ENCODE results near the gene ID4.
"Not testable (repeated sequence)": the region's sequence is repeated elsewhere in the genome, so short reads cannot be mapped to it uniquely, and the experiment has no call there.

Gene ID4

DNA sequence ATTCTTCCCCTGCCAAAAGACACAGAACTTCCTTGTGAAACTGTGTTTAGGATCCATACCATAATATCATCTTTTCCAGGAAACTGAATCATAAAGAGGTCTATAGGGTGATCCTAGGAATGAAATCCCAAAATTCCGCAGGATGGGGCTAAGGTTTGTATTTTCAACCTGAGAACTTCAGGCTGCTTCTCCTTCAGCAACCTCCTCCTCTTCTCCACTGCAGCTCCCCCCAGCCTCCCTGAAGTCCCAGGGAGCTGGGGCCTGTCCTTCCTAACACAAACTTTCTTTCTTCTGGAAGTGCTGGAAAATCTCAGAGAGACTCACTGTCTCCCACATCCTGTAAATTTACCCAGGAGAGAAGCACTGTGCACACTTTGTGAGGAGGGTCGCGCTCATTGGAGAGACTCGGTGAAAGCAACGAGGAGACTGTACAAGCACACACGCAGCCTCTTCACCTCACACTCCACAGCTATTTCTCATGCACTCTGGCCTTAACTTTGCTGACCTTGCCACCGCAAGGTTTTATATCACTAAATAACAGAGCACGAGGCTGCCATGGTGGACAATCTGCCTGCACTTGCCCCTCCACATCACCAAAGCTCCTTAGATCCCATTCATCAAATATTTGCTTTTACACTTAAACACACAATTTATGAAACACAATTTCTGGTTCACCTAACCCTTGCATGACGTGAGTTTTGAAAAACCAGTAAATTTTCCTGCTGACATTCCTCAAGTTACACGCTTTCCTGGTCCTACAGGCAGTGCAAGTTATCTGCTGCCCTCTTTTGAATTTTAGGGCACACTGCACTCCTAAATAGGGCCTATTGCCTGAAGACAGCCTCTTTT lies 14.3 kb downstream of the ID4 start:
- DNase-seq (ENCODE audit: insufficient read length, low spot score) (no peak), FAIRE-seq (no peak)
- TF ChIP-seq, protein P1, sequence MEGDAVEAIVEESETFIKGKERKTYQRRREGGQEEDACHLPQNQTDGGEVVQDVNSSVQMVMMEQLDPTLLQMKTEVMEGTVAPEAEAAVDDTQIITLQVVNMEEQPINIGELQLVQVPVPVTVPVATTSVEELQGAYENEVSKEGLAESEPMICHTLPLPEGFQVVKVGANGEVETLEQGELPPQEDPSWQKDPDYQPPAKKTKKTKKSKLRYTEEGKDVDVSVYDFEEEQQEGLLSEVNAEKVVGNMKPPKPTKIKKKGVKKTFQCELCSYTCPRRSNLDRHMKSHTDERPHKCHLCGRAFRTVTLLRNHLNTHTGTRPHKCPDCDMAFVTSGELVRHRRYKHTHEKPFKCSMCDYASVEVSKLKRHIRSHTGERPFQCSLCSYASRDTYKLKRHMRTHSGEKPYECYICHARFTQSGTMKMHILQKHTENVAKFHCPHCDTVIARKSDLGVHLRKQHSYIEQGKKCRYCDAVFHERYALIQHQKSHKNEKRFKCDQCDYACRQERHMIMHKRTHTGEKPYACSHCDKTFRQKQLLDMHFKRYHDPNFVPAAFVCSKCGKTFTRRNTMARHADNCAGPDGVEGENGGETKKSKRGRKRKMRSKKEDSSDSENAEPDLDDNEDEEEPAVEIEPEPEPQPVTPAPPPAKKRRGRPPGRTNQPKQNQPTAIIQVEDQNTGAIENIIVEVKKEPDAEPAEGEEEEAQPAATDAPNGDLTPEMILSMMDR (IDR thresholded peaks at IDR 0.05; ENCODE audit: insufficient read depth, missing control alignments), result peak; percentile 93

DNA sequence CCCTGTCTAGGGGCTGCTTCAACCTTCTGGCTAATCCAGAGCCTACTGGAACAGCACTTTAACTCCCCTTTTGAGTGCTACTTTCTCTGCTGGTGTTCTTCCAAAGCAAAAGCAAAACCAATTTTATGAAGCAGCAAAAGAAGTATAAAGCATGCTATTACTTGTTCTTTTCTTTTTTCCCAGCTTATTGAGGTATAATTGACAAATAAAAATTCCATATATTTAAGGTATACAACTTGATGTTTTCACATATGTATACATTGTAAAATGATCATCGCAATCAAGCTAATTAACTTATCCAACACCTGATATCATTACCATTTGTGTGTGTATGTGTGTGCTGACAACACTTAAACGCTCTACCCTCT lies 14.9 kb downstream of the ID4 start:
- TF ChIP-seq, protein P1 (IDR thresholded peaks at IDR 0.05; ENCODE audit: insufficient read depth, missing control alignments), result no peak
- FAIRE-seq (no peak), DNase-seq (ENCODE audit: insufficient read length, low spot score) (no peak)

DNA sequence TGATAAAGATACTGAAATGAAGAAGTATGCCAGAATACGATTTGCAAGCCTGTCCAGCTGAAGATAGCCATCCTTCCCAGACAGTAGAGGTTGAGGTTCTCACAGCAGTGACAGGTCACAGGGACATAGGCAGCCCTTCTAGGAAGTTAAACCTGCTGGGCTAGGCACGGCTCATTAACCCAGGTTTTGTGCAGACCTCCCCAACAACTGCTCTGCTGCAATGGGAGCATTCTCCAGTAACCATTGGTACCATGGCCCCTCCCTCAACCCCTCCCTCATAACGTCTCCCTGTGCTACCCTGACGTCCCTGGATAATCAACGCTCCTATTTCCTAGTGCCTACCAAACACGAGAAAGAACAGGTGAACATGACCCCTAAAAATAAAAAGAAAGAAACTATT lies 15.8 kb downstream of the ID4 start:
- TF ChIP-seq, protein P1 (IDR thresholded peaks at IDR 0.05; ENCODE audit: insufficient read depth, missing control alignments), result no peak
- FAIRE-seq (no peak), DNase-seq (ENCODE audit: insufficient read length, low spot score) (no peak)

DNA sequence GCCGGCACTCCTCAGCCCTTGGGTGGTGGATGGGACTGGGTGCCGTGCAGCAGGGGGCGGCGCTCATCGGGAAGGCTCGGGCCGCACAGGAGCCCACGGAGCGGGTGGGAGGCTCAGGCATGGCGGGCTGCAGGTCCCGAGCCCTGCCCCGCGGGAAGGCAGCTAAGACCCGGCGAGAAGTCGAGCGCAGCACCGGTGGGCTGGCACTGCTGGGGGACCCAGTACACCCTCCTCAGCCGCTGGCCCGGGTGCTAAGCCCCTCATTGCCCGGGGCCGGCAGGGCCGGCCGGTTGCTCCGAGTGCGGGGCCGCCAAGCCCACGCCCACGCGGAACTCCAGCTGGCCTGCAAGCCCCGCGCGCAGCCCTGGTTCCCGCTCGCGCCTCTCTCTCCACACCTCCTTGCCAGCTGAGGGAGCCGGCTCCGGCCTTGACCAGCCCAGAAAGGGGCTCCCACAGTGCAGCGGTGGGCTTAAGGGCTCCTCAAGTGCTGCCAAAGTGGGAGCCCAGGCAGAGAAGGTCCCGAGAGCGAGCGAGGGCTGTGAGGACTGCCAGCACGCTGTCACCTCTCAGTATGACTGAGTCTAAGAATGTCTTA lies 17.3 kb downstream of the ID4 start:
- not testable (repeated sequence) for FAIRE-seq; DNase-seq (ENCODE audit: insufficient read length, low spot score)

DNA sequence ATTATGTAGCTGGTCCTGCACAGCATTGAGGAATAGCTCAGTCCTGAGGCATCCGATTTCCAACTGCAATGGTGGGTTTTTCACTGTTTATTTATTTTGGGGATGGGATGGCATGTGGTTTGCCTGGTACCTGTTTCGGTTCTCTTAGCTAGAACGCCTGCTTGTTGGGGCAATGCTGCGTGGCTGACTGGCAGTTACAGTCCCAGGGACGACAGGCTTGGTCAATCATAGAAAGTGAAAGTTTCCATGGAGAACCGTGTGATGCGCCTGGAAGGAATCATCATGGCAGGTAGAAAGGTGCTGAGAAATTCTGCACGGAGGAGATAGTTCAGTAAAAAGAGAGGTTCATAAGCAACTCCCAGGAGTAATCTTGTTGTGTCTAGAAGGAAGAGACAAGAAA lies 18.4 kb downstream of the ID4 start:
- TF ChIP-seq, protein P1 (IDR thresholded peaks at IDR 0.05; ENCODE audit: insufficient read depth, missing control alignments), result no peak
- no peak for DNase-seq (ENCODE audit: insufficient read length, low spot score)
- no peak for FAIRE-seq

DNA sequence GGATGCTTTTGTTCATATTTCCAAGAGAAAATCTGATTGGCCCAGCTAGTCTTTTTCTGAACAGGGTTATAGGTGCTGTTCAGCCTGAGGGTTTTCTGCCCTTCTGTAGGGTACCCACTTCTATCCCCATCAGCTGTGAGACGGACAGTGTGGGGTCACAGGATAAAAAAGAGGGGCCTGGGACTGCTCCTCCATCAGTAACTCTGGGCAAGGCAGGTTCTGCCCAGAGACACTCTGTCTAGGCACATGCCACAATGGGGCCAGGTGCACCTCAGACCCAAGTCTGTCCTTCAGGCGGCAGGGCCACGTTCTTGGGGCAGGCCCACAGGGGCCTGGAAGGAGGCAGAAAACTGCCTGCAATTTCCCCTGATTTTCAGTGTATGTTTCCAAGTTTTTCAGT lies 20.0 kb downstream of the ID4 start:
- DNase-seq (ENCODE audit: insufficient read length, low spot score) (no peak), FAIRE-seq (no peak)
- TF ChIP-seq, protein P1 (IDR thresholded peaks at IDR 0.05; ENCODE audit: insufficient read depth, missing control alignments), result no peak

DNA sequence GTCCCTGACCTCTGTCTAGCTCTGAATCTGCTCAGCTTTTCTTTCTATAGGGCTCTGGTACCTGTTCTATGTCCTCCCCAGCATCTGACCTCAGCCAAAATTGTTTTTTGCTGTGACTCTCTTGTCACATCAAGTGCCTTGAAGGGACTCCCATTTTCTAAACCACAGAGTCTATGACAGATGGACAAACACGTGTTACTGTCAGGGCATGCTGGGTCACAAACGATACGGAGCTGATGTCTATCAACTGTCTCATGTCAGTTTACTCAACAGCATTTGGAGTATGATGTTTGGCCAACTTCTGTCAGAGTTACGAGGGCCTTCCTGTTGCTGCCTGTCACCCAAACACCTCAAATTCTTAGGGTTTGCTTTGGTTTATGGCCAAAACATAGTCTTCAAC lies 20.5 kb downstream of the ID4 start:
- DNase-seq (ENCODE audit: insufficient read length, low spot score) (no peak), FAIRE-seq (no peak)
- TF ChIP-seq, protein P1 (IDR thresholded peaks at IDR 0.05; ENCODE audit: insufficient read depth, missing control alignments), result no peak

Data from D721Med (cell line).